GM08714 (cell line): Measurements from ENCODE around the gene CUL4B.
"Not testable (repeated sequence)": the region's sequence is repeated elsewhere in the genome, so short reads cannot be mapped to it uniquely, and the experiment has no call there.

ENCODE experiments used
- H3K4me3 ChIP-seq: fragments of 200-500 bp; sonication (Bioruptor generic); 2 replicates; pipeline ENCODE4 v1.5.1; 2014; ENCODE audit warnings: mild to moderate bottlenecking, low read length, inconsistent platforms
- ZNF274 ChIP-seq: IDR thresholded peaks from 2 replicates; pipeline ENCODE4 v1.6.1; 2012; ENCODE audit warnings: mild to moderate bottlenecking, low read depth, low read length

Gene CUL4B

DNA sequence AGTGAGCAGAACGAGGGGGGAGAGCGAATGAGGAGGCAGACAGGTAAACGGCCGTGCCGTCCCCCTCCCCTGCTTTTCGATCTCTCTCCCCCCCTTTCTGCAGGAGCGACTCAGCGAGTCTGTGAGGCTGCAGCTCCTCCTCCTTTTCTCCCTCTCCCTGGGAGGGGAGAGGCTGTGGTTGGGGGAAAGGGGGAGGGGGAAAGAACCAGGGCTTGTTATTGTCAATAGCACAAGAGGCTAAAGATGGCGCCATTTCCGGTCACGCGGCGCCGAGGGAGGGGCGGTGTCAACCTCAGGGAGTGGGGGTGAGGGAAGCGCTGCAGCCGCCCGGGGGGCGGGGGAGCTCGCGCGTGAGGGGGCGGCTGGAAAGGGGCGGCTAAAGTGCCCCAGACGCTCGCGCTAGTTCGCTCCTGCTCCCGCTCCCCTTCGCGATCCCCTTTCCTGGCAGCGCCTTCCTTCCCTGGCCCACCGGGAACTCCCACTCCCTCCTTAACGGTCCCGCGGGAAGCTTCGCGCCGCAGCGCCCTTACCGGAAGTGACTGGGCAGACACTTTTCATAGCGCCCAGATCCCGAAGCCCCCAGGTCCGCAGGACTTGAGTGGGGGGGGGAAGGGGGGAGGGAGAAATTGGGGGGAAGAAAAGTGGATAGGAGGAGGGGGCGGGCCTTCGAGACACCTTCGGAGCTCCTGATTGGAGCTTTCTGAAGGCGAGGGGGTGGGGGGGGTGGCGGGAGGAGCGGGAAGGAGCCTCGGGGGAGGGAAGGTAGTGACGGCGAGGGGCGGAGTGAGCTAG is at the start of gene CUL4B:
CUL4B (minus strand) TSS at position 121 of the 792 bp plus-strand sequence. CDS start 324 bp downstream, outside the sequence.
- no peak for TF ChIP-seq ZNF274
- H3K4me3 ChIP-seq: peak within 1 kb of the TSS; percentile 83

DNA sequence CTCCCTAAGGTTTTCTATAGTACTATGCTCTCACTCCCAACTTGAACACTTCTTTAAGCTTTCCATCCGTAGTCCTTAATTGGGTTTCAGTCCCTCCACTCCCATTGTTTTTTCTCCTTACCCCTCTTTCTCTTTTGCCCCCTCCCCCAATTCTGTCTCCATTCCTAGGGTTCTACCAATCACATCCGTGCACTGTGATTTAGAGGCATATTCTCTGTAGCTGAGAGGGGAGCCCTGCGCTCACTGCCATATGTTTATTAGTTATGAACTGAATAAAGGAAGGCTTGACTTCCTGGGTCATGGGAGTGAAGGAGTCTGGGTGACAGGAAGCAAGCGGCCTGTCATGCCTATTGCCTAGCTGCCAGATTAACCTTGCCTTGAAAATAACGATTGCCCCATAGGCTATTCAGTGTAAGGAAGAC is 43.6 kb upstream of the CUL4B start:
- H3K4me3 ChIP-seq: peak overlapping the region; percentile 92
- no peak for TF ChIP-seq ZNF274

DNA sequence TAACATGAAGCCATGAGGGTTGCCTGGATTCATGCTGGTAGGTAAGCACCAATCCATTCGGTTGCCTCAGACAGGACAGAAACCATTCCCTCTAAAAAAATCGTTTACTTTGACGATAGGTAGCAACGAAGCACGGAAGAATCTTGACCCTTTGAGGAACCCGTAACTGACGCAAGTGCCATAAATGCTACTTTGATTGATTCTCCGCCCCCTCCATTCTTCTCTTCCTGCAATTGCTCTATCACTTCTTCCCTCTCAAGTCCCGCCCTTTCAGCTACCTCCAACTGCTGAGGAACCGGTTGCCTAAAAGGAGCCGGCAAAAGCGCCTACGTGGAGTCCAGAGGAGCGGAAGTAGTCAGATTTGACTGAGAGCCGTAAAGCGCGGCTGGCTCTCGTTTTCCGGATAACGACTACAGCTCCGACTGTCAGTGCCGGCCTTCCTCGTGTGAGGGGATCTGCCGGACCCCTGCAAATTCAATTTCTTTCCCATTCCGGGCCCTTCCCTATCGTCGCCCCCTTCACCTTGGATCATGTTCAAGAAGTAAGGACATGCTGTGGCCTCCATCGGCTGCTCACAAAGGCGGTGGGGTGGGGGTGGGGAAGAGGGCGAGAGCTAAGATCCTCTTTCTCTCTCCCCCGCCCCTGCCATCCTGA is 43.1 kb upstream of the CUL4B start, which contains the start of gene MCTS1:
MCTS1 (plus strand) TSS at position 395 of the 654 bp plus-strand sequence; CDS start at position 531, 136 bp downstream.
- TF ChIP-seq ZNF274: no peak
- H3K4me3 ChIP-seq: peak within 1 kb of the TSS; percentile 92

DNA sequence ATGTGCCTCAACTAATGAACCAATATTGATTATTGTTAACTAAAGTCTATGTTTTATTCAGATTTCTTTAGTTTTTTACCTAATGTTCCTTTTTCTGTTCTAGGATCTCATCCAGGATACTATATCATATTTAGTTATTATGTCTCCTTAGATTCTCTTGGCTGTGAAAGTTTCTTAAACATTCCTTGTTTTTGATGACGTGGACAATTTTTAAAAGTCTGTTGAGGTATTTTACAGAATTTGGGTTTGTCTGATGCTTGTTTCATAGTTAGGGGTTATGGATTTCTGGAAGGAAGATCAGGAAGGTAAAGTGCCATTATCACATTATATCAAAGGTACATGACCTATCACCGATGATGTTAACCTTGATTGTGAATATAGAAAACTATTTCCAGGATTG is 24.9 kb upstream of the CUL4B start:
- H3K4me3 ChIP-seq: no peak overlapping the region
- no peak for TF ChIP-seq ZNF274

DNA sequence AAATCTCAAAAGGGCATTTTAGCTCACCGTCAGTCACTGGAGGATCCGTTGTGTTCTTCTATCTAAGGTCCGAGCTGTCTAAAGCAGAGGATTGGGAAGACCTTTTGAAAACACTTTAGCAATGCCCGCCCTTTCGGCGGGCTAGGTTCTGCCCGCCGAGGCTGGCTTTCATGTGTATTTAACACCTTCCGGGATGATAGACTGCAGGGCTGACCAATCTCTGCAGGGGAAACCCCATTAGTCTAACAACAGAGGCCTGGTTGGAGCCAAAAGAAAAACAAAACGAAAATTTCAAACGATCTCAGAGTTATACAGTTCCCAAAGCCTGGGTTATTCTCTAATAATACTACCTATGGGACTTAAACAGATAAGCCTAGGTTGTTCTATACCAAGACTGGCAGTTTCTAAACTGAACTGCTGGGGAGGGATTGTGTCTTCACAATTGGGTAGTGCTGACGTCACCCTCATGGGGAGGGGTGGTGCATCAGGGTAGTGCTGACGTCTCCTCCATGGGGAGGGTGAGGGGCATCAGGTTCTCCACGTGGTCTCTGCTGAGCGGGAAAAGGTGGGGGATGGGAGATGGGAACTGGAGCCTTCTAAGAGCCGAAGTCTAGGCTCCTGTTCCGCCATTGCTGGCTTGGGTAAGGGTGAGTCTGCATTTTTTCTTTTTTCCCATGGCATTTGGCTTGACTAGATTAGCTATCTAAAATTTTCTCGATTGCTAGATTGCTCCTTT is 14.8 kb upstream of the CUL4B start:
- no peak for TF ChIP-seq ZNF274

DNA sequence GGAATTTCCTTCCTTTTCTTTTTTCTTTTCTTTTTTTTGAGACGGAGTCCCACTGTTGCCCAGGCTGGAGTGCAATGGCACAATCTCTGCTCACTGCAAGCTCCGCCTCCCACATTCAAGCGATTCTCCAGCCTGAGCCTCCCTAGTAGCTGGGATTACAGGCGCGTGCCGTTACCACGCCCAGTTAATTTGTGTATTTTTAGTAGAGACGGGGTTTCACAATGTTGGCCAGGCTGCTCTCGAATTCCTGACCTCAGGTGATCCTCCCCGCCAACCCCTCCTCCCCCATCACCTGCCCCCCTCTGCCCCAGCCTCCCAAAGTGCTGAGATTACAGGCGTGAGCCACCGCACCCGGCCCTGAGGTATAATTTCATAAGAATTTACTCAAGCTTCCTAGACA is 13.0 kb upstream of the CUL4B start:
- H3K4me3 ChIP-seq: not testable (repeated sequence)

More for the DNA sequence above, 14.8 kb upstream of the CUL4B start:
- H3K4me3 ChIP-seq: no peak overlapping the region

DNA sequence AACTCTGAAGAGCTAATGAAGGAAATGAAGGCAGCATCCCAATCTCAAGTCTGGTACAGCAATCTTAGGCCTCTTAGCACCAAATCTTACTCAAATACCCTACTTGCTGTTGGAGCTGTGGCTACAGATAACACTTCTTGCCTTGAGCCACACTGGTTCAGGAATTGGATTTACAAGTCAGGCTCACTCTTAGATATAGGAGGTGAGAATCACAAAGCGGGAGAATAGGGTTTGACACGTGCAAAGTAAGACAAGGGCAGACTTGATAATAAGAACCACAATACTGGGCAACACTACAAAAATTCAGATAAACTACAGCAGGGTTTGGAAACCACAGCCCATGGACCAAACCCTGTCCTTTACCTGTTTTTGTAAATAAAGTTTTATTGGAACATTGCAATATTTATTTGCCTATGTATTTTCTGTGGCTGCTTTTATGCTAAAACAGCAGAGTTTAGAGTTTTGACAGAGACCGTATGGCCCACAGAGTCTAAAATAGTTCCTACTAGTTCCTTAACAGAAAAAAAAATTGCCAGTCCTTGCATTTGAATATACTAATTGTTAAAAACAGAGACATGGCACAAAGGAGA is 9.3 kb upstream of the CUL4B start:
- H3K4me3 ChIP-seq: no peak overlapping the region
- no peak for TF ChIP-seq ZNF274

DNA sequence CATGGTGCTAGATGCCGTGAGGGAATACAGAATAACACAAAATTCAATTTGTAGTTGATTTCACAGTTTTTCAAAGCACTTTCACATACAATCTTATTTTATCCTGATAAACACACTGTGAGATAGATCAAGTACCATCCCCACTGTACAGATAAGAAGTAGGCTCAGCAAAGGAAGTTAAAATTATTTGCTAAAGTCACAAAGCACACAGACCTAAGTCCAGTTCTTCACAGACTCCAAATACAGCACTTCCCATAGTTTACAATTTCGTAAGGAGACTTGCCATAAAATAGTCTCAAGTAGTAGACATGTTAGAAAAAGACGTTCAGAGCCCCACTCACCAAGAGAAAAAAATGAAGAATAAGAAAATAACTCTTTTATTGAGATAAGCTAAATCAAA is 7.8 kb upstream of the CUL4B start:
- TF ChIP-seq ZNF274: no peak
- no peak overlapping the region for H3K4me3 ChIP-seq

DNA sequence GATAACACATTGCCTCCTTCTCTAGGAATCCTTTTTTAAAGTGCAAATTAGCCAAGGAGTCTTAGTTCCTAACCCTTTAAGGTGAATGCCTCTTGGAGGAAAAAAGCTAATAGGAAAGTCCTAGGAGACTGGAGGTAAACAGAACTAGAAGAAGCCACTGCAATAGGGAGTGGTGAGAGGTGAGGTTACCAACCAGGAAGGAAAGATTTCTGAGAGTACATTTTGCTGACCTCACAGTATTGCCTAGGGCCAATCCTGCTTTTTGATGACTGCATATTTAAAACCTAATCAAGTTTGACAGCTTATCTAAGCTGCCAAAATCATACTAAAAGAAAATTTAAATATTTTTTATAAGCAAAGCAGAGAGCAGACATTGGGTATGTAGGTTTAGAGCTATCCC is 7.3 kb upstream of the CUL4B start:
- TF ChIP-seq ZNF274: no peak
- H3K4me3 ChIP-seq: no peak overlapping the region

DNA sequence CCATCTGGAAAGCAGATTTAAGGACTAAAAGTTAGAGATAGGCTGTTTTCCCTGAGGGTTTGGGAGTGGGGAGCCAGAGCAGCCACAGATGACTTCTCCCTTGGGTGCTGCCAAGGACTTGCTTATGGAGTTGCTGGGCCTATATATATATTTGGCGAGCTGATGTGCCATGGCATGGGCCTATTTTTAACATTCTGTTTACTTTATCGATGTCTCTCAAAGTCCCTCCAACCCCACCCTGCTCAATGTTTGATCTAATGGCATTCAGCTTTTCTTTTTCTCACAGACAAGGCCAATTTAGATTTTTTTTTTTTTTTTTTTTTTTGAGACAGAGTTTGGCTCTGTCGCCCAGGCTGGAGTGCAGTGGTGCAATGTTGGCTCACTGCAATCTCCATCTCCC is 6.1 kb upstream of the CUL4B start:
- no peak overlapping the region for H3K4me3 ChIP-seq

DNA sequence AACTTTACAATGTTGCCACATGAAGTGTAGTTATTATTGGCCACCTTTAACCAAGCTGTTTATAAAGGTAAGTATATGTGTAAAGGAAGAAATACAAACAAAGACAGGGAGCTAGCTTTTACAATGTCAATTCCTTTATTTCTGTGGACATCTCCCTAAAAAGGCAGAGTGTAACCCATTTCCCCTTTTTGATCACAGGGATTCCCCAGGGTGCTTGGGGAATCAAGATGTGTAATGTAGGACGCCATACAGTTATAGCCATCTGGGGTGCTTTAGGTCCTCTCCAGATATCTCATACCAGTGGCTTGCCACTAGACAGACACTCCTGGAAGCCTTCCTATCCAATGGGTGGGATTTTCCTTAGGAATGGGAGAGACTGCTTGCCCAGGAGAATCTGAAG is 4.2 kb upstream of the CUL4B start:
- no peak for TF ChIP-seq ZNF274
- no peak overlapping the region for H3K4me3 ChIP-seq

More for the DNA sequence above, 6.1 kb upstream of the CUL4B start:
- TF ChIP-seq ZNF274: no peak

DNA sequence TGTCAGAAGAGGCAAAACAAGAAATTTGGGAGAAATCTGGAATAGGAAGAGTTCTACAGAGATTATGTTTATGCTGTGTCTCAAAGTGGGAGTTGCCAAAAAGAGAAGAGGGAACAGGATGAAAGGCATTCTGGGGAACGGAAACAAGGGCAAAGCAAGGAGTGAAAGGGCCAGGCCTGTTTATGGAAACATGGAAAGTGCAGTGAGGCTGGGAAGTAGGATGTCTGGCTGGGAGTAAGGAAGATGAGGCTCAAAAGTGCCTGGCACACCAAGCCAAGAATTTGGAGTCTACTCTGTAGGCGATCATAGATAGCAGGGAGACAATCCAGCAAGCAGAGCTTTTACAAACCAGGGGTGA is 1.8 kb upstream of the CUL4B start:
- no peak overlapping the region for H3K4me3 ChIP-seq
- TF ChIP-seq ZNF274: no peak

DNA sequence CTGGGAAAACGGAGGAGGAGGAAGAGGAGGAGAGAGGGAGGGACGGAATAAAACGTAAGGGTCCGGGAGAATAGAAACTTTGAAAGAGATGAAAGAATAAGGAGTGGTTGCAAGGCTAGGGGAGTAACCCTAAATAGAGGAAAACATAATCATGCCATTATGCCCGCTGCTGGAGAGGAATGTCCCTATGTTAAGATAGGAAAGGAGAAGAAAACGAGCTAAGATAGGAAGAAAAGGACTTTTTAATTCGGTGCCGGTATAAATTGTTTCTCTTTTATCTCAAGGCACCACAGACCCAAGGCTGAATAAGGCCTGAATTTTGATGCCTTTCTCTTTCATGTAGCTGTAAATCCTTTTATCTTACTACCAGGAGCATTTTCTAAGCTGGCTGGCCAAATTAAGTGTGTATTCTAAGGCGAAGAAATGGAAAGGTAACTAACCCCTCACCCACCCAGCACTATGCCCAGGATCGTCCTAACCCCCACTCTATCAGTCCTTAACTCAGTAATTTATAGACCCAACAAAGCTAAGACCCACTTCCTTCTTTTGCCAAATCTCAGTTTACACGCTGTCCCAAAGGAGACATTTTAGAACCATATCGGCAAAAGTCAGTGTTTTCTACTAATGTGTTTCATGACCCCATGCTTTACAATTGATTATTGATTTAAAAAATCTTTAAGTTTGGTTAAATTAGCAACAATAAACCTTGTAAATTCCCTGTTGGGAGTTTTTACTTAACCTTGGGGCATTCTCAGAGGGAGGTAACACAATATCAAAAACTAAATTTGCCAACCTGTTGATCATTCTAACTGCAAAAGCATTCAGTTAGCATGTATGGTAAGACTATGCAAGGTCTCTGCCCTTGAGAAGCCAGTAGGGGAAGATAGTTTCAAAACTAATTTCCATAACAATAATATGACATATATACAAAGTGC is 1.1 kb upstream of the CUL4B start:
- H3K4me3 ChIP-seq: peak overlapping the region; percentile 75
- TF ChIP-seq ZNF274: no peak
